Measurements from ENCODE around the gene ETHE1. TPM values are rescaled to one million over a fixed set of nuclear protein-coding genes. Genes with fewer than 3 reads are reported as not detected.

Gene ETHE1
- total and polyA plus RNA-seq, 2 of the 8 experiments (the other 6 are each of a cell fraction or from before 2014, with no cell fraction given): 19.9 to 96.0 TPM

- TF ChIP-seq, protein P1, sequence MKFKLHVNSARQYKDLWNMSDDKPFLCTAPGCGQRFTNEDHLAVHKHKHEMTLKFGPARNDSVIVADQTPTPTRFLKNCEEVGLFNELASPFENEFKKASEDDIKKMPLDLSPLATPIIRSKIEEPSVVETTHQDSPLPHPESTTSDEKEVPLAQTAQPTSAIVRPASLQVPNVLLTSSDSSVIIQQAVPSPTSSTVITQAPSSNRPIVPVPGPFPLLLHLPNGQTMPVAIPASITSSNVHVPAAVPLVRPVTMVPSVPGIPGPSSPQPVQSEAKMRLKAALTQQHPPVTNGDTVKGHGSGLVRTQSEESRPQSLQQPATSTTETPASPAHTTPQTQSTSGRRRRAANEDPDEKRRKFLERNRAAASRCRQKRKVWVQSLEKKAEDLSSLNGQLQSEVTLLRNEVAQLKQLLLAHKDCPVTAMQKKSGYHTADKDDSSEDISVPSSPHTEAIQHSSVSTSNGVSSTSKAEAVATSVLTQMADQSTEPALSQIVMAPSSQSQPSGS (IDR thresholded peaks at IDR 0.05; ENCODE audit: low read length): no peak
- TF ChIP-seq SRF (IDR thresholded peaks at IDR 0.05; ENCODE audit: low read depth, low read length): no peak
- TF ChIP-seq POU5F1 (IDR thresholded peaks at IDR 0.05; ENCODE audit: low read depth, low read length): no peak
- TF ChIP-seq, protein P2, sequence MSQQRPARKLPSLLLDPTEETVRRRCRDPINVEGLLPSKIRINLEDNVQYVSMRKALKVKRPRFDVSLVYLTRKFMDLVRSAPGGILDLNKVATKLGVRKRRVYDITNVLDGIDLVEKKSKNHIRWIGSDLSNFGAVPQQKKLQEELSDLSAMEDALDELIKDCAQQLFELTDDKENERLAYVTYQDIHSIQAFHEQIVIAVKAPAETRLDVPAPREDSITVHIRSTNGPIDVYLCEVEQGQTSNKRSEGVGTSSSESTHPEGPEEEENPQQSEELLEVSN (IDR thresholded peaks at IDR 0.05): no peak
- TF ChIP-seq SIN3A (conservative IDR thresholded peaks at IDR 0.05 in 1 of 2, IDR thresholded peaks at IDR 0.05 in 1 of 2; ENCODE audit: low read depth in 1 of 2, low read length in 2 of 2): no peak
Observed at GRCh38 chr19:43469160-43469480, 57.9 kb downstream of the ETHE1 start (continued).

Measured in H1 (cell line).